NT2/D1 (cell line): ENCODE data around the gene CACNA1E.

Source experiments
- YY1 ChIP-seq: IDR thresholded peaks from 2 replicates; pipeline ENCODE4 v1.6.1; 2011; ENCODE audit not compliant: insufficient read length, insufficient read depth
- ZNF274 ChIP-seq: IDR thresholded peaks from 2 replicates; pipeline ENCODE4 v1.6.1; 2011; ENCODE audit warnings: mild to moderate bottlenecking, low read depth, low read length

DNA sequence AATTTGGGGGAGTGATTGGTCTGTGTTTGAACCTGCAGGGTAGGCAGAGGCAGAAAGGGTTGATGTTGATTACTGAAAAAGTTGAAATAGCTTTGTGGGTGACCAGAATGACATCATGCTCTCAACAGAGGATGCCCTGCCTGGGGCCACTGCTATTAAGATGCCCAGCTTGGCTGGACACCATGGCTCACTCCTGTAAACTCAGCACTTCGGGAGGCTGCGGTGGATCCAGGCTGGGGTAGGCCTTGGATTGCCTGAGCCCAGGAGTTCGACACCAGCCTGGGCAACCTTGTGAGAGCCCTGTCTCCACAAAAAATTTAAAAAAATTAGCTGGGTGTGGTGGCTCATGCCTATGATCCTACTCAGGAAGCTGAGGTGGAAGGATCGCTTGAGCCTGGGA, 42.8 kb upstream of the CACNA1E start:
- TF ChIP-seq YY1 = no peak
- no peak for TF ChIP-seq ZNF274
